WTC11 (cell line): ENCODE data around the gene TTC39B. TPM values are rescaled to one million over a fixed set of nuclear protein-coding genes. Genes with fewer than 3 reads are reported as not detected.

ENCODE experiments used
- CTCF ChIP-seq: fragments of 200-600 bp; IDR thresholded peaks from 2 replicates; pipeline ENCODE4 v1.8.0; 2022; ENCODE audit warnings: antibody characterized with exemption
- E2F1 ChIP-seq: sonication (generic); formaldehyde crosslinking; IDR thresholded peaks from 2 replicates; pipeline ENCODE4 v1.8.0; 2022; ENCODE audit warnings: mild to moderate bottlenecking, missing genetic modification reagents
- E2F5 ChIP-seq: sonication (generic); formaldehyde crosslinking; IDR thresholded peaks from 2 replicates; pipeline ENCODE4 v1.8.1; 2022; ENCODE audit warnings: mild to moderate bottlenecking, moderate library complexity, missing genetic modification reagents
- EMX1 ChIP-seq: fragments of 250-450 bp; sonication (Bioruptor Pico); IDR thresholded peaks from 2 replicates; pipeline ENCODE4 v1.8.0; 2021; ENCODE audit warnings: mild to moderate bottlenecking
- ETV6 ChIP-seq: sonication (generic); formaldehyde crosslinking; IDR thresholded peaks from 2 replicates; pipeline ENCODE4 v1.8.1; 2022; ENCODE audit warnings: mild to moderate bottlenecking, missing genetic modification reagents
- FOXP4 ChIP-seq: sonication (generic); formaldehyde crosslinking; IDR thresholded peaks from 2 replicates; pipeline ENCODE4 v1.8.0; 2022; ENCODE audit warnings: mild to moderate bottlenecking, missing genetic modification reagents
- GABPB1 ChIP-seq: sonication (generic); formaldehyde crosslinking; IDR thresholded peaks from 2 replicates; pipeline ENCODE4 v1.8.1; 2023; ENCODE audit warnings: mild to moderate bottlenecking, missing genetic modification reagents
- GTF2I ChIP-seq: fragments of 250-450 bp; sonication (Bioruptor Pico); conservative IDR thresholded peaks from 2 replicates; pipeline ENCODE4 v1.4.0; 2021; ENCODE audit warnings: mild to moderate bottlenecking
- IRF2 ChIP-seq: sonication (generic); formaldehyde crosslinking; IDR thresholded peaks from 2 replicates; pipeline ENCODE4 v1.8.0; 2022; ENCODE audit warnings: low read depth, missing genetic modification reagents, borderline replicate concordance
- MYBL2 ChIP-seq: sonication (generic); formaldehyde crosslinking; IDR thresholded peaks from 2 replicates; pipeline ENCODE4 v1.8.1; 2023; ENCODE audit warnings: mild to moderate bottlenecking, moderate library complexity, missing genetic modification reagents
- NFATC4 ChIP-seq: fragments of 250-450 bp; sonication (Bioruptor Pico); IDR thresholded peaks from 2 replicates; pipeline ENCODE4 v1.9.0; 2021; ENCODE audit warnings: mild to moderate bottlenecking
- NFE2L1 ChIP-seq: sonication (generic); formaldehyde crosslinking; IDR thresholded peaks from 2 replicates; pipeline ENCODE4 v1.8.1; 2023; ENCODE audit warnings: missing genetic modification reagents
- NR2C2 ChIP-seq: sonication (generic); formaldehyde crosslinking; IDR thresholded peaks from 2 replicates; pipeline ENCODE4 v1.8.0; 2022; ENCODE audit warnings: mild to moderate bottlenecking, missing genetic modification reagents
- RELA ChIP-seq: sonication (generic); formaldehyde crosslinking; IDR thresholded peaks from 2 replicates; pipeline ENCODE4 v1.8.1; 2022; ENCODE audit warnings: missing genetic modification reagents, mild to moderate bottlenecking, borderline replicate concordance
- TCF7 ChIP-seq: sonication (generic); formaldehyde crosslinking; IDR thresholded peaks from 2 replicates; pipeline ENCODE4 v1.8.0; 2022; ENCODE audit warnings: mild to moderate bottlenecking, low read depth, missing genetic modification reagents, moderate library complexity
- TP53 ChIP-seq: sonication (generic); formaldehyde crosslinking; IDR thresholded peaks from 2 replicates; pipeline ENCODE4 v1.8.1; 2023; ENCODE audit warnings: mild to moderate bottlenecking, missing genetic modification reagents
- ZBTB21 ChIP-seq: sonication (generic); formaldehyde crosslinking; IDR thresholded peaks from 2 replicates; pipeline ENCODE4 v1.8.1; 2023; ENCODE audit warnings: mild to moderate bottlenecking, missing genetic modification reagents, borderline replicate concordance
- ZBTB43 ChIP-seq: sonication (generic); formaldehyde crosslinking; IDR thresholded peaks from 2 replicates; pipeline ENCODE4 v1.8.1; 2023; ENCODE audit warnings: mild to moderate bottlenecking, missing genetic modification reagents
- ZNF263 ChIP-seq: sonication (generic); formaldehyde crosslinking; IDR thresholded peaks from 2 replicates; pipeline ENCODE4 v1.8.1; 2022; ENCODE audit warnings: low read depth, mild to moderate bottlenecking, moderate library complexity, missing genetic modification reagents
- ZNF281 ChIP-seq: sonication (generic); formaldehyde crosslinking; IDR thresholded peaks from 2 replicates; pipeline ENCODE4 v1.8.0; 2023; ENCODE audit warnings: mild to moderate bottlenecking, missing genetic modification reagents
- ZNF423 ChIP-seq: fragments of 250-450 bp; sonication (Bioruptor Pico); IDR thresholded peaks from 2 replicates; pipeline ENCODE4 v2.1.2; 2022; ENCODE audit warnings: mild to moderate bottlenecking, moderate library complexity
- ZNF532 ChIP-seq: fragments of 250-450 bp; sonication (Bioruptor Pico); IDR thresholded peaks from 2 replicates; pipeline ENCODE4 v1.9.0; 2021; ENCODE audit warnings: mild to moderate bottlenecking, borderline replicate concordance
- total RNA-seq: library from RNA; stranded (reverse); gene quantifications from 3 replicates; pipeline ENCODE4 v1.2.3, GENCODE V29; 2021

The TTC39B gene
- total RNA-seq, 1 experiment from 2014 or later = 12.5 TPM

GRCh38 chr9:15306068-15306756, 804 bp downstream of the TTC39B start (continued):
- TF ChIP-seq ZNF281 (CRISPR knock-in tag) (no peak), NFATC4 (CRISPR knock-in tag) (no peak), ZNF532 (CRISPR knock-in tag) (no peak), ZNF263 (no peak), ETV6 (CRISPR knock-in tag) (no peak), ZBTB21 (CRISPR knock-in tag) (no peak), GTF2I (CRISPR knock-in tag) (no peak), TCF7 (CRISPR knock-in tag) (no peak), IRF2 (CRISPR knock-in tag) (no peak), FOXP4 (0 out of 2 replicates have a peak, but pooled peaks have one; percentile 0), GABPB1 (CRISPR knock-in tag) (peak; percentile 85), E2F1 (CRISPR knock-in tag) (no peak), MYBL2 (CRISPR knock-in tag) (0 out of 2 replicates have a peak, but pooled peaks have one; percentile 24), EMX1 (no peak), ZBTB43 (CRISPR knock-in tag) (no peak), ZNF423 (CRISPR knock-in tag) (no peak), CTCF (no peak), NR2C2 (no peak), NFE2L1 (no peak), E2F5 (CRISPR knock-in tag) (no peak), RELA (no peak), TP53 (CRISPR knock-in tag) (no peak)
